Measurements from ENCODE around the gene APOB.
"Not testable (repeated sequence)": the region's sequence is repeated elsewhere in the genome, so short reads cannot be mapped to it uniquely, and the experiment has no call there.

The APOB gene

DNA sequence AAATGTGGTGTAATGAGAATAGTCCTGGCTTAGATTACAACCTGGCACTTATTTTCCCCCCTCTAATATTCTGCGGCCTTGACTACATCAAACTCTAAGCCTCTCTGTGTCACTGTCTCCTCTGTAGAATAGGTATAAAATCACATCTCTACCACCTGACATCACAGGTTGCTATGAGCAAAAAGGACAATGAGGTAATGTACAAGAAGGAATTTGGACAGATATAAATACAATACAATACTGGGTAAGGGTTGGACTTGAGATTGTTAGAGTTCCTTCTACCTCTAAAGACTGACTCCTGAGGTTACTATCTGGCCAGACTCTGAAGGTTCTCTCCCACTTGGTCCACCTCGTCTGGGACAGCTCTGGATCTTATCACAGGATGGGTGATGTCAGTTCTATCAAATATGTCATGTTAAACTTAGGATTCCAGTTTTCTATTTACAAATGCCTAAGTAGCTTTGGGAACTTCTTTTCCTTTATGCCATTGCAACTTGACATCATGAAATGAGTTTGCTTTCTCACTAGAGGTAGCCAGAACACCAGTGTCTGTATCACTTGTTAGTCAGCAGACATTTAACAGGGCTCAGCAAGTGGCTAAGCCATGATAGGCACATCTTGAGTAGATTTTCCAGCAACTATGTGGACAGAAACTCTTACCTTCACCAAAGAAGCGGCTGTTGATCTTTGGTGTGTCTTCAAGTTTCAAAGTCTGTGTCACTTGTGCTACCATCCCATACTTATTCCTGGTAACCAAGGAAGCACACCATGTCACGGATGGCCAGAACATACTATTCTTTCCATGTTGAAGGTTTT is 9.5 kb downstream of the APOB start:
- H3K27ac ChIP-seq: no peak overlapping the region
- no peak overlapping the region for H3K4me3 ChIP-seq

DNA sequence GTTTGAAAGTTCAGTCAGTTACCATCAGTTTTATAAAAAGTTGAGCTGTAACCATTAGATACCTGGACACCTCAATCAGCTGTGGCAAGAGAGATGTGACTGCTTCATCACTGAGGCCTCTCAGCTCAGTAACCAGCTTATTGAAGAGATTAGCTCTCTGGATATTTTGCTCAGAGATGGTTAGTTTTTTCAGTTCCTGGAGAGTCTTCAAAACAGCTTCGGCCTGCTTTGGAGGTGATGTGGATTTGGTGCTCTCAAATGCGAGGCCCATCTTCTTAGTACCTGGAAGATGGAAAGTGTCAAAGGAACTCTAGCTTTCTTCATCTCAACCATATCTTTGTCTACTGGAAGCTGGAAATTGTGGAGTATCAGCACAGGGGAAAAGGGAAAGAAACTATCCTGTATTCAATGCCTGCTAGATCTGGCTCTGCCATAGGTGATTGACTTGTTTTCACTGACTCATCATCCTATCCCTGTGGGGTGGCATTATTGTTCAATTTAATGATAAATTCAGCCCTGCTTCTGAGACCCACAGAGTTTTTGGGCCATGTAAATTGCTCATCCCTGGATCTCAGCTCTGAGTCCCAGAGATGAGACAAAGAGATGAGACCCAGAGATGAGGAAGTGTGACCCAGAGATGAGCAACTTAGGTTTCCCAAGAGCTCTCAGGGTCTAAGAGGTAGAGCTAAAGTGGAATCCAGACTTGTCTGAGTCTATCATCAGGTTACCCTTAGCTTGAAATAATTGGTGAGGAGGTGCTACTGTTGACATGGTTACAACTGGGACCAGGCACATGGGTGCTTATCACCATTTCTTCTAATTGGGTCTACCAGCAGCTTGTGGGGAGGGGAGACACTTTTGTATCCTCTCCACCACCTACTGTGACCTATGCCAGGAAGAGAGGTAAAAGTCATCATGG is 10.4 kb downstream of the APOB start:
- no peak overlapping the region for H3K4me3 ChIP-seq
- H3K27ac ChIP-seq: no peak overlapping the region

DNA sequence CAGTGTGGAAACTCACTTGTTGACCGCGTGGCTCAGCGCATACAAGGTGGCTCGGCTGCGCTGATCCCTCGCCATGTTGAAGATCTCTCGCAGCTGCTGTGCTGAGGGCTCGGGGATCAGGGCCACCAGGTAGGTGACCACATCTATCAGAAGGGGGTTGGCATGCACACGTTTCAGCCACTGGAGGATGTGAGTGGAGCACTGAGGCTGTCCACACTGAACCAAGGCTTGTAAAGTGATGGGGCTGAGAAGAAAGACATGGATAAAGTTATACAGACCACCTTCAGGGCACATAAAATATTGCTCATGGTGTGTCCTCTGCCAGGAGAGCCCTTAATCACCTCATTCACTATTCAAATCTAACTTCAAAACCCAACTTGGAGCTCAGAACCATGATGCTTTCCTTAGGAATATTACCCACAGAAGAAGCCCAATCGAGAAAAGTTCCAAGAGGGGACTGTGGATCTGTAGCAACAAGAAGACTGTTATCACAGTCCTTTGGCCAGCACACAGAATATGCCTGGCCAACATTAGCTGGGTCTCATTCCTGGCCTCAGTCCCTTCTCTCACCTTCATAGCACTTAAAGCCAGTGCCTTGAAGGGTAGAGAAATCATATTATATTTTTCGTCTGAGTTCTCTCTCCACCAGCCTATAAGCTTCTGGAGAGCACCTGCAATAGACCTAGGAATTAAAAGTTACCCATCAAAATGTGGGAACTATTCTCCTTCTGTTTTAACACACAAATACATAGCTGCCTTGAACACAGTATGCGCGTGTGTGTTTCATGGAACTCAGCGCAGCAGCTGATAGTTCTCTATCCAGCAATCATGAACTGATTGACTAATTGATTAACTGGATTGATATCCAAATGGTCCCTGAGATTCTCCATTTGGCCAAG is 11.3 kb downstream of the APOB start:
- Histone ChIP-seq H3K27ac (no peak overlapping the region), H3K4me3 (no peak overlapping the region)

DNA sequence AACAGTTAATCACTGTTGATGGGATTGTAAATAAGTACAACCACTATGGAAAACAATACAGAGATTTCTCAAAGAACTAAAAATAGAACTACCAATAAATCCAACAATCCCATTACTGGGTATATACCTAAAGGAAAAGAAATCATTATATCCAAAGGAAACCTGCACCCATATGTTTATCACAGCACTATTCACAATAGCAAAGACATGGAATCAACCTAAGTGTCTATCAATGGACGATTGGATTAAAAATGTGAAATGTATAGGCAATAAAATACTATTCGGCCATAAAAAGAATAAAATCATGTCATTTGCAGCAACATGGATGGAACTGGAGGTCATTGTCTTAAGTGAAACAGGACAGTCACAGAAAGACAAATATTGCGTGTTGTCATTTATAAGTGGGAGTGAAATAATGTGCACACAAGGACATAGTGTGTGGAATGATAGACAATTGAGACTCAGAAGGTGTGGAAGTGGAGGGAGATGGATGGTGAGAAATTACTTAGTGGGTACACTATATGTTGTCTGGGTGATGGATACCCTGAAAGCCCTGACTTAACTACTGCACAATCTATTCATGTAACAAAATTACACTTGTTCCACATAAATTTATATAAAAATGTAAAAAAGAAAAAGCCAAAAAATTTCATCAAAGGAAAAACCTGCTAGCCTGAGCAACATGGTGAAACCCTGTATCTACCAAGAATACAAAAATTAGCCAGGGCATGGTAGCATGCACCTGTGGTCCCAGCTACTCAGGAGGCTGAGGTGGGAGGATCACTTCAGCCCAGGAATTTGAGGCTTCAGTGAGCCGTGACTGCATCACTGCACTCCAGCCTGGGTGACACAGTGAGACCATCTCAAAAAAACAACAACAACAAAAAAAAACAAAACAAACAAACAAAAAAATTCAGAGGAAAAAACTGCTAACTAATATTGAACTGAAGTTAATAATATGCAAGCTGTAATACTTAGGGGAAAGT is 12.6 kb downstream of the APOB start:
- Histone ChIP-seq H3K4me3 (no peak overlapping the region), H3K27ac (no peak overlapping the region)

DNA sequence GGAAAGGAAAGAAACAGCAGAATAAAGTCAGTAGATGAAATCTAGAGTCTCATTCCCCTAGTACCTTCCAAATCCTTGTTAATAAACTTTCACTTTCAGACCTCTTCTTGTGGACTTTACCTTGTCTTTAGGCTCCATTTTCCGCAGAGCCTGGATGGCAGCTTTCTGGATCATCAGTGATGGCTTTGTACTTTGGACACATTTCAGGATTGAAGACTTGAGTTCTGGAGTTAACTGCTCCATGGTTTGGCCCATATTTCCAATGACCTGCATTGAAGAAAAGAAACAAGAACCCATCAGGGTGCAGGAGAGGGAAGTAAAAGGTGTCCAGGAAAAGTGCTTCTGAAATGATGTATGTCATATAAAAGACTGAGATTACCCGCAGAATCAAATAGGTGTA is 14.4 kb downstream of the APOB start:
- Histone ChIP-seq H3K27ac (no peak overlapping the region), H3K4me3 (no peak overlapping the region)

DNA sequence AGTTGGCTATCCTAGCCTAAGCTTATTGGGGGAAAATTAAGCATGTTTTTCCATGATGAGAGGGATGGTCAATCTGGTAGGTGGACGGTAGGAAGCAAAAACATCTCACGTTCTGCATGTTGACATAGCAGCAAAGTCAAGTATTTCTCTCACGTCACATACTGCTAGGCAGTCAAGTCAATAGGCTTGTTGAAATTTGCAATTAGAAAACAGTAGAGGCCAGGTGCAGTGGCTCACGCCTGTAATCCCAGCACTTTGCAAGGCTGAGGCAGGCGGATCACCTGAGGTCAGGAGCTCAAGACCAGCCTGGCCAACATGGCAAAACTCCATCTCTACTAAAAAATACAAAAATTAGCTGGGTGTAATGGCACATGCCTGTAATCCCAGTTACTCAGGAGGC is 14.9 kb downstream of the APOB start:
- H3K27ac ChIP-seq, H3K4me3 ChIP-seq: not testable (repeated sequence)

DNA sequence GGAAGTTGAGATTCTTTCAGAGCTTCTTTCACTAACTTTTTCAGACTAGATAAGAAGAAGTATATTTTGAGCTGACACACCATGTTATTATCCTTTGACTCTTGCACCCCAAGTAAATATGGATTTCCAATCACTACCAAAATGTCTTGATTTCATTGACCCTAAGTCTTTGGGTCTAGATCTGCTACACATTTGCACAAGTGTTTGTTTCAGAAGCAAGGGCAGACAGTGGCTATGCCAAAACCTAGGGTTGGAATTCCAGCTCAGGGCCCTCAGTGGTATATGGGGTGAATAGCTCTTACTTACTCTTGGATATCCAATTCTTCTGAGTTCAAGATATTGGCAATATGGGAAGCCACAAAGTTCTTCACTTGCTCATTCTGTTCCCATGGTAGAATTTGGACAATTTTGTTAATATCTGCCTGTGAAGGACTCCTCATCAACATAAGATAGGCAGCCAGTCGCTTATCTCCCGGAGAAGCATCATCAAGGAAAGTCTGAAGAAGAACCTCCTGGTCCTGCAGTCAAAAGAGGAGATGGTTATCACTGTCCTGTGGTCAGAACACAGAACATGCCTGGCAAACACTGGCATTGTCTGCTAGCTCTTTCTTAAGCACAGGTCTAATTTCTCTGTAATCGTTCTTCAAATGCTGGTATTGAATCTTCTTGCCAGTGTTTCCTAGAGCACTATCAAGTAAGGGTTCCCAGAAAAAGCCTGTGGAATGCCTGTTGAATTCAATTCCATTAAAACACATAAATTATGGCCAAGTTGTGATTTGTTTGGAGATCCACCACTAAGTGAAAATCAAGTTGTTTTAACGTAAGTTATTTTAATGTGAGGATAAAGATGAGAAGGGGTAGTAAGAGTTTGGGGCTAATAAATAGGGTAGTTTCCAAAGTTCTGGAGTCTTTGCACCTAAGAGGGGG is 15.6 kb downstream of the APOB start:
- H3K4me3 ChIP-seq: no peak overlapping the region
- H3K27ac ChIP-seq: no peak overlapping the region

DNA sequence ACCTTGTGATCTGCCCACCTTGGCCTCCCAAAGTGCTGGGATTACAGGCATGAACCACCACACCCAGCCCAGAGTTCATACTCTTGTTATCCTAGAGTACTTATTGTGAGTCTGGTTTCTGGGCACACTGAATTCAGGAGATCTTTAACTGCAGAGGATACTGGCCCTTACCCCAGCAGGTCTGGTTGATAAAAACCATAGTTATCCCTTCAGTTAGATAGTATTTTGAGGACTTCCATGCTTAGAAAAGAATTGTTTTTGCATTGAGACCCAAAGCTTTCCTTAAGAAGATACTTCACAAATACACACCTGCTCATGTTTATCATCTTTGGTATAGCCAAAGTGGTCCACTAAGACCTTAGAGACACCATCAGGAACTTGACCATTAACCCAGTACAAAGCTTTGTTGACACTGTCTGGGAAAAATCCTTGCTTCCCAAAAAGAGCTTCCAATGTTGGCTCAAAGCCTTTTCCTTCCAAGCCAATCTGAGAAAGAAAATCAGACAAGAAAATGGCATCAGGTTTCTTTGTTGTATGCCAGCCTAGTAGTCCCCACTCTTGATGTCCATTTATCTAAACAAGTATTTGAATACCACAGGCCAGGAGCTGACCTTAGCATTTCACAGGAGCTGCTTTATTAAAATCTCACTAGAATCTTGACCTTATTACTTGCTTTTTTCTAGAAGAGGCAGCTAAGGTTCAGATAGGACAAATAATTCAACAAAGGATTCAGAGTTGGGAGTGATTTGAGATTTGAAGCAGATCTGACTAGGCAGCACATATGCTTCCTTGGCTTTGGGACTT is 17.2 kb downstream of the APOB start:
- Histone ChIP-seq H3K4me3 (no peak overlapping the region), H3K27ac (no peak overlapping the region)

DNA sequence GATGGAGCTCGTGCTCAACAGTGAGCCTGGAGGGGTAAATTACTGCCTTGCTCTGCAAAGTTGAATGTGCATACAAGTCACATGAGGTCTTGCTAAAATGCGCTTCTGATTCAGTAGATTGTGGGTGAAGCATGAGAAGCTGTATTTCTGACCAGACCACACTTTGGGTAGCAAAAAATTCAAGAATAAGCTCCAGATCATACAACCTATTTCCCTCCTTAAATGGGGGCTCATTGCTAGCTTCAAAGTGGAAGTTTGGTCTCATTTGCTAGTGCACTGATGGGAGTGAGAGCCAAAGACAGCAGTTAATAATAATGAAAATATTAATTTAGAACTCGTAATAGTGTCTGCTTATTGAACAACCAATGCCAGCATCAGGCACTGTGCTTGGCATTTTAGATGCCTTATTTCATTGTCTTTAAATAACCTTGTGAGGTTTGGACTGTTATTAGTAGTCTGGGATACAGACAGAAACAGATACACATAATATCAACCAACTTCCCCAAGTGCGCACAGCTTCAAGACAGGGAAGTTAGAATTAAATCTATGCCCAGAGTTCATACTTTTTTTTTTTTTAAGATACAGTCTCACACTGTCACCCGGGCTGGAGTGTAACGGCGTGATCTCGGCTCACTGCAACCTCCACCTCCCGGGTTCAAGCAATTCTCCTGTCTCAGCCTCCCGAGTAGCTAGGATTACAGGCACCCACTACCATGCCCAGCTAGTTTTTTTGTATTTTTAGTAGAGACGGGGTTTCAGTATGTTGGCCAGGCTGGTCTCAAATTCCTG is 18.0 kb downstream of the APOB start:
- H3K4me3 ChIP-seq: no peak overlapping the region
- H3K27ac ChIP-seq: no peak overlapping the region

DNA sequence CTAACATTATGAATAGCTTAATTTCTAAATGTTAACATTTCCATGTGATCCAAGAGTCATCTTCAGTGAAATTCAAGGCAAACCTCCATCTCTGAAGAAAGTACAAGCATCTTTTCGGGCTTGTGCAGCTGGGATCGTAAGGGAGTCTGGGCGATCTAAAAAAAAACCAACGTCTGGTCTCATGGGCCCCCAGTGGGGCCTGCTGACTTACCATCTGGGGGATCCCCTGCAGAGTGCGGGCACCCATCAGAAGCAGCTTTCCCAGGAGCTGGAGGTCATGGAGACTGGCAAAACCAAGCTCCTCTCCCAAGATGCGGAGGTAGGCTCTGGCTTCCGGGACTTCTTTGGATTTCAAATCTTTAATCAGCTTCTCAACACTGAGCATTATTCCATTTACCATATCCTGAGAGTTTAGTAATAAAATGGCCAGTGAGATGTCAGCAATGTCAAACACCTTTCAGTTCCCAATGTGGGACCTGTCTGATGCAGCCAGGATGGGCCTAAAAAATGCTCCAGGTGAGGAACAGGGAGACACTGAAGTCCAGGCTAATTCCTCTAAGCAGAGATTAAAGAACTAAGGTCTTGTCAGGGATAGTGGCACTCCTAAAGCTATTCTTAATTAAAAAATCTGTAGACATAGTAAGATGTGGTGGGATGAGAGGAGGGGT is 19.0 kb downstream of the APOB start:
- Histone ChIP-seq H3K27ac (no peak overlapping the region), H3K4me3 (no peak overlapping the region)

DNA sequence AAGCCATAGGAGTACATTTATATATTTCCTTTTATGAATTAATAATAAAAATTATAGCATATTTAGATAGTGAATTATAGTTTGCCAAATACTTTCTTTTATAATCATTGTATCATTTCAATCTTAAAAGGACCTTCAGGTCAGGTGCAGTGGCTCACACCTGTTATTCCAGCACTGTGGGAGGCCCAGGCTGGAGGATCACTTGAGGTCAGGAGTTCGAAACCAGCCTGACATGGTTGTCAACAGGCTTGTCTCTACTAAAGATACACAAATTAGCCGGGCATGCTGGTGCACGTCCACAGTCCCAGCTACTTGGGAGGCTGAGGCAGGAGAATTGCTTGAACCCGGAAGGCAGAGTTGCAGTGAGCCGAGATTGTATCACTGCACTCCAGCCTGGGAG is 19.7 kb downstream of the APOB start:
- no peak overlapping the region for H3K27ac ChIP-seq

DNA sequence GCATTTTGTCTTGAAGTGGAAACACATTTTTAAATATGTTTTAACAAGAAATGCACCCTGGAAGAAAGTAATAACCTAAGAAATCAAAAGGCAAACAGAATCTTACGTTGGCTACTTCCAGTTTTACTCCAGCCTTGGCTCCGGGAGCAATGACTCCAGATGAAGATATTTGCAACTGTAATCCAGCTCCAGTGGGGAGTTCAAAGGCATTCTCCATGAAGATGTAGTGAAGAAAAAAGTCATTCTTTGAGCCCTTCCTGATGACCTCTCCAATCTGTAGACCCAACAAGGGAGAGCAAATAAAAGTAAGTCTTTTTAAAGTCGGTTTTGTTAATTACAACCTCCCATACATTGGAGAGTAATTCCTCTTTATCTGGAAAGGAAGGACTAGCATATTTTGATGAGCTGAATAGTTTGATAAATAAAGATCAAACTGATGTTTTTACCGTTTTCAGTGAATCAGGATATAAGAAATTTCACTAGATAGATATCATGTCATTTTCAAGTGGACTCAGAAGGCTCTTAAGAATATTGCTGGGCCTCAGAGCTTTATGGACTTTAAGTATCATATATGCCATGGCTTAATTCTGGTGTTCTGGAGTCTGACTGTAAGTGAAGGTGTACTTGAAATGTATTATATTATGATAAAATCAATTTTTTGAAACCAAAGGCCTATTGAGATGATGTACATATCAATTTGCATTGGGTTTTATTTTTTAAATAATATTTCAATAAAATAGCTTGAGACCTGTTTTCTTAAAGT is 20.3 kb downstream of the APOB start:
- Histone ChIP-seq H3K4me3 (no peak overlapping the region), H3K27ac (no peak overlapping the region)

More for the DNA sequence above, 19.7 kb downstream of the APOB start:
- no peak overlapping the region for H3K4me3 ChIP-seq

DNA sequence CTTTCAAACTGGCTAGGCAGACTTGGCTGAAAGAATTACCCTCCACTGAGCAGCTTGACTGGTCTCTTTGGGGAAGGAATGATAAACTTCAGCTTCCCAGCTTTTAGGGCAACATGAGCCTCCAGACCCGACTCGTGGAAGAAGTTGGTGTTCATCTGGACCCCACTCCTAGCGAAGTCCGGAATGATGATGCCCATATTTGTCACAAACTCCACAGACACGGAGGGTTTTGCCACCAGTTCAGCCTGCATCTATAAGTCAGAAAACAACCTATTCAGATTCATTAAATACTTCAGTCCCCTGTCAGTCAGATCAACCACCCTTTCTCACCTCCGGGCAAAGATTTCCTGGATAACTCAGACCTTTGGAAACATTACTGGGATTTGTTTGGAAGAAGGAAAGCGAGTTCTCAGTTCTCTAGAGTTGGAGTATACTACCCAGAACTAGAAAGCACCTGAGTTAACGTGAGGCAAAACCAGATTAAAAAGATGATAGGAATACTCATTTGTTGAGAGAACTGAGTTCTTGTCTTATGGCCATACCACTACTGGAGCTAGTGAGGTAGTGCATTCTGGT is 21.0 kb downstream of the APOB start:
- Histone ChIP-seq H3K27ac (no peak overlapping the region), H3K4me3 (no peak overlapping the region)

DNA sequence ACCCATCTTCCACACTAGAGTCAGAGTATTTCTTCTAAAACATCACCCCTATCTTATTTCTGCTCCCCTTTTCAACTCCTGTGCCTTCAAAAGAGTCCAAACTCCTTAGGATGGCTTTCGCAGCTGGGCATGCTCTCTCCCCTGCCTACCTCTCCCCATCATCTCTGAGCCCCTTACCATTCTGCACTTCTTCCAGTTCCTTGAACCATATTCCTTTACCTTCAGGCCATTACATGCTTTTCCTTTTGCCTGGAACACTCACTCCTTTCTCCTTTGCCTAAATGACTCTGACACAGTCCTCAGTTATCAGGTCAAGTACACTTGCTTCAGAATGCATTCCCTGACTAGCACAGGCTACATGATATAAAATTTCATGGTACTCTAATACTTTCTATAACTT is 22.4 kb downstream of the APOB start:
- Histone ChIP-seq H3K4me3 (no peak overlapping the region), H3K27ac (no peak overlapping the region)
